Activated effector memory CD4-positive, alpha-beta T cell treated with anti-CD3 and anti-CD28 coated beads, Interleukin-2, amount 50 U/mL, for 16 hours (primary cell): Measurements from ENCODE around the gene TMEM225B.
A peak's percentile ranks its signal among the peaks of the same experiment; 100 is the strongest.
"Not testable (repeated sequence)": the region's sequence is repeated elsewhere in the genome, so short reads cannot be mapped to it uniquely, and the experiment has no call there.

Experiments used
- DNase-seq: peaks from one replicate; pipeline ENCODE4 v3.0.0-alpha.2; 2020

TMEM225B gene

DNA sequence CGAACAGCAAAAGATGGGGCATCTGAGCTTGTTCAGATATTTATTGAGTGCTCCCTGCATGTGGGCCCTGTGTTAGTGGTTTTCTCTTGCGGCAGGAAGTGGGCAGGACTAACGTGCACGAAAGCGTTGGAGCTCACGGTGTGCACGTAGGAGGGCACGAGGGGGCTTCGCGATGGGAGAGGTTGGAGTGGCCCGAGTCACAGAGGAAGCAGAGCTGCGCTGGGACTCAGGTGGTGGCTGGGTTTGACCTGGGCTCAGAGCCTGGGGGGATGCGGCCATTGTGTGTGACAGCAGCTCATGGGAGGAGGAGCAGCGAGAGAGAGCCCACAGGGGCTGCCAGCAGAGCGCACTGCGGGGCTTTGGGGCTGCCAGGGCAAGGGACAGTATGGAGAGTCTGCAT lies 26.4 kb downstream of the TMEM225B start:
- DNase-seq, result peak; percentile 84

DNA sequence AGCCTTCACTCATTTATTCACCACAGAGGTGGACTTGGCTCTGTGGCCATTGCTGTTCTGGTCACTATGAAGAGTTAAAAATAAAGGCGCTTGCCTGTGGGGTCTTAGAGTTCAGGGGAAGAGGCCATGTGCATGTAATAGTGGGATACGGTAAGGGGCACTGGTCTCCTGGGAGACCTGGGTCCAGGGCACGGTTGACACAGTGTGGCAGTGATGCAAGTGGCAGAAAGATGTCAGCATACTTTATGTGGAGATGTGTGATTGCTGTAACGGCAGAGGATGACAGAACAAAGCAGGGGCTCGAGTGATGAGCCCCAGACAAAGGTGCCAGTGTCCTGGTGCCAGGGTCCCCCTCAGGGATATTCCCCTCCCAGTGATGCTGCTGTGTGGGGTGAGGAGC lies 27.3 kb downstream of the TMEM225B start:
- DNase-seq, result no peak

DNA sequence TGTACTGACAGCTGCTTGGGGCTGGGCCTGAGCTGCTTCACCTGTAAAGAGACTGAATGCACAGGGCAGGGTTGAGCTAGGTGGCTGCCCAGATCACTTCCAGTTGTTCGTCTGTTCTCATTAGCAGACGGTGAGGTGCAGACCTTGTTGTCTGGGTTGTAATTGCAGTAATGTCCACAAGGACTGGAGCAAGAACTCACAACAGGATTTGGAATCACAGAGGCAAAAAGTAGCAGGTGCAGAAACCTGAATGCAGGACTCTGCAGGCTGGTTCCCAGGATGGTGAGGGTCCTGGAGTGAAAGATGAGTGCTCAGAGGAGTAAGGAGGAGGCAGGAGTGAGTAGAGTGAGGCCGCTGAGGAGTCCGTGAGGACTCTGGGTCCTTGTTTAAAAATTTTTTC lies 27.9 kb downstream of the TMEM225B start:
- DNase-seq, result no peak

DNA sequence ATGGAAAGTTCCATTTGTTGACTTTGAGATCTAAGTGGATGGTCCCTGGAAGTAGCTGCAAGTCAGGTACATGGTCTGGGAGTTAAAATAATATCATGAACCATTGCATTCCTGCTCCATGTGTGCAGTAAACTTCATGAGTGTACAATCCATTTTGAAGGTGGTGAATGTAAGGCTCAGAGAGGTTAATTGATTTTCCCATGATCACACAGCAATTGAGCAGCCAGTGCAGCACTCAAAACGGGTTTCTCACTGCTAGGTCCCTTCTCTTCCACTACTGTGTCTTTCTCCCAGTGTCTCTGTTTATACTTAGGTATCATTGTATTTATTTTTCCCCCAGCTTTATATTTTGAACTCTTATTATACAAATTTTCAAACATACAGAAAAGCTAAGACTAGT lies 28.6 kb downstream of the TMEM225B start:
- DNase-seq, result no peak

DNA sequence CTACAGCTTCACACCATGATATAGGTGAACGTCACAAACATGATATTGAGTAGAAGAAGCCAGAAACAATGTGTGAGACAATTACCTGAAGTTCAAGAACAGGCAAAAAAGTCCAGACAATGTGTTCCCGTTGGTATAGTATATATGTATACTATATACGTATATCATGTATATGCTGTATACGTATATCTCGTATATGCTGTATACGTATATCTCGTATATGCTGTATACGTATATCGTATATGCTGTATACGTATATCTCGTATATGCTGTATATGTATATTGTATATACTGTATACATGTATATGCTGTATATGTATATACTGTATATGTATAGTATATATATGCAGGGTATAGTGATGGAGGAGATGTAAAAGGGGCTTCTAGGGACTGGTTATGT lies 29.4 kb downstream of the TMEM225B start:
- no peak for DNase-seq

DNA sequence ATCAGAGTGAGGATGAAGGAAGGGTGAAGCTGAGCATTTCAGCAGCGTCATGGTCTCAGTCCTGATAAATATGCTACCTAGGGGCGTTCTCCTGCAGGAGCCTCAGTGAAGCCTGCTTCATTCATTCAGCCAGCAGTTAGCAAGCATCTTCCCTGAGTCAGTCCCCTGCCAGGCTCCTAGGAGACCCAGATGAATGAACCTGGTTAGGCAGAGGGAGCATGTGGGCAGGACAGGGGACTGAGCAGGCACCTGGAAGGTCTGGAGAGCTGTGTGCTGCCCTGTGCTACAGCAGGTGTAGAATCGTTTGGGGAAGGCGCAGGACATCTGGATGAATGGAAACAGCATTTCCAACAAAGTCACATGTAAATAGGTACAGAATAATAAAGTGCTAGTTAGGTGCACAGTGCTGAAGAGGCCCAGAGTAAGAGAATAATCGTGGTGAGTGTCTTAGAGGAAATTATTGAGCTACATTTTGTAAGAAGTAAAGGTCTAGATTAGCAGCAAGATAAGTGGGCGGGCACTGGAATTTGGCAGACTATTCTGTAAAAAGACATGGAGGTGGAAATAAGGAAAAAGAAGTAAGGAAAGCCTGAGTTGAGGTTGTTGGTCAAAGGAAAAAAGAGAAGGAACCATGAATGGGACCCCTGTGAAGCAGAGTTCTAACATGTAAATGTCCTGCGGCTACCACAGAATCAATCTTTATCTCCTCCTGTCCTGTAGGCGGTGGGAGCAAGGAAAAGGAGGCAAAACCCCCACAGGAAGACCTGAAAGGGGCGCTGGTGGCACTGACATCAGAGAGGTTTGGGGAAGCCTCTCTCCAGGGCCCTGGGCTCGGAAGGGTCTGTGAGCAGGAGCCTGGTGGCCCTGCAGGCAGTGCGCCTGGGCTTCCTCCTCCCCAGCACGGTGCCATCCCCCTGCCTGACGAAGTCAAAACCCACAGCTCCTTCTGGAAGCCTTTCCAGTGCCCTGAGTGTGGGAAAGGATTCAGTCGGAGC lies 30.7 kb downstream of the TMEM225B start:
- DNase-seq, result no peak

- no peak for DNase-seq
Measured at GRCh38 chr7:99629643-99630042, 31.6 kb downstream of the TMEM225B start.

- no peak for DNase-seq
Measured at GRCh38 chr7:99631295-99632109, 33.4 kb downstream of the TMEM225B start.

DNA sequence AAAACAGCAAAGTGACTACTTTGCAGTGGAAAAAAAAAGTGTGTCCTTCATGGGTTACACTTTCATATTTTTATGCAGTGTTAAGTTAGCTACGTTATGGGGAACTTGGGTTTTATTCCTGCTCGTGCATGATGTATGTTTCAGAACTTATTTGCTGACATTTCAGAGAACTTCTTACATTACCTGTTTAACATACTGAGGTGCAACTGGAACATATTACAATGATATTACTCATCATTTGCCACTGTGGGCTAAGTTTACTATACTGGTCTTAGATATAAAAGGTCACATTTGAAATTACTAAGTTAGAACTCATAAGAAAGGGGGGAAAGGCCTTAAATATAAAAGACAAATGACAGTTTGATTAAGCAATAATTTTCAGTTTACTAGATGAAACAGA lies 39.3 kb downstream of the TMEM225B start:
- DNase-seq, result not testable (repeated sequence)

DNA sequence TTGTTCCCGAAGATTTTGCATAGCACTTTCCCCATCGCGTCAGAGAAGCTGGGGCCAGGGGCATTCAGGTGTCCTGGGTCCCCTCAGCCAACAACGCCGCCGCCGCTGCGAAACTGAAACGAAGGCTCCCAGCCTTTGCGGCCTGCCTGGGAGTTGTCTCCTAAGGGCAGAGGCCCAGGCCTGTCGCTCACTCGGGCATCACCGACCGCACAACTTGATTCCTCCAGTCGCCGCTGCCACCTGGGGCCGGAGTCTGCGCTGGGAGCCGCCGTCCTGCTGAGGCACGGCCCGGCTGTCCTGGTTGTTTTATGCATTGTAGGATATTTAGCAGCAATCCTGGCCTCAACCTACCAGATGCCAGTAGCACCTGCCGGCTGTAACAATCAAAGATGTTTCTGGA lies 40.7 kb downstream of the TMEM225B start:
- DNase-seq, result no peak

DNA sequence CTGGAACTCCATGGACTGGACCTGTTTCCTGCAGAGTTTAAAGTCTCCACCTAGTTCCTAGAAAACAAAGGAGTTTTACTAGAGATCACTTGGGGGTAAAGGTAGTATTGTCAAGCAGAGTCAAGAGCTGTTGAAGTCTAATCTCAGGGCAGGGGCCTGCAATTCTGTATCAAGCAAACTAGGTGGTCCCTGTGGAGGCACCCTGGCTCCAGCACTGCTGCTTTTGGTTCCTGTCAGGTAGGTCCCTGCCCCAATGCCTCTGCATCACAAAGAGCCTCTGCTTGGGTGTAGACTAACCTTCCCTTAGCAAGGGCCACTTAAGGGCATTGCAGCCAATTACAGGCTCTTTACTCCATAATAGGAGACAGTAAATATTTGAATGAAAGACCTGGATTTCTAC lies 41.2 kb downstream of the TMEM225B start:
- DNase-seq, result no peak

GRCh38 chr7:99642027-99642426 lies 44.0 kb downstream of the TMEM225B start:
- DNase-seq, result no peak

GRCh38 chr7:99643464-99643863 lies 45.4 kb downstream of the TMEM225B start:
- no peak for DNase-seq

DNA sequence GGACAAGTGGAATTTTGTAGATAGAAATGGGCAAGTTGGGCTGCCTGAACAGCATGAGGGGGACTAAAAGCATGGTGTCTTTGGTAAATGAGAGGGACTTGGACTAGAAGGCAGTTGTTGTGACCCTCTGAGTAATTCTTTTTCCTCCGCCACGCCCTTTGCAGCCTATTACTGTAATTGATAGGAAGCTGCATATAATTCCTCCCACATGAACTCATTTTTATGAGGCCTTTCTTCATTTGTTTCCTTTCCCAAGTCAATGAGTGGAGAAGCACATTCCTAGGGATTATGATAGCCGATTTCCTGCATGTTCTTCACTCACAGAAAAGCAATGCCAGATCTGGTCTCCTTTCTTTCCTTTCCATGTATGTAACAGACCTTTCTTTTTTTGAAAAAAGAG lies 46.4 kb downstream of the TMEM225B start:
- DNase-seq, result no peak

DNA sequence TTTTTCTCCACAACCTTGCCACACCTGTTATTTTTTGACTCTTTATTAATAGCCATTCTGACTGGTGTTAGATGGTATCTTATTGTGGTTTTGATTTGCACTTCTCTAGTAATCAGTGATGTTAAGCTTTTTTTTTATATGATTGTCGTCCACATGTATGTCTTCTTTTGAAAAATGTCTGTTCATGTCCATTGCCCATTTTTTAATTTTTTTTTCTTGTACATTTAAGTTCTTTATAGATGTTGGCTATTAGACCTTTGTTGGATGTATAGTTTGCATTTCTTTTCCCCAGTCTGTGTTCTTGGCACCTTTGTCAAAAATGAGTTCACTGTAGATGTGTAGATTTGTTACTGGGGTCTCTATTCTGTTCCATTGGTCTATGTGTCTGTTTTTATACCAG lies 47.5 kb downstream of the TMEM225B start:
- no peak for DNase-seq

- no peak for DNase-seq
Measured at GRCh38 chr7:99648843-99649242, 50.8 kb downstream of the TMEM225B start.

DNA sequence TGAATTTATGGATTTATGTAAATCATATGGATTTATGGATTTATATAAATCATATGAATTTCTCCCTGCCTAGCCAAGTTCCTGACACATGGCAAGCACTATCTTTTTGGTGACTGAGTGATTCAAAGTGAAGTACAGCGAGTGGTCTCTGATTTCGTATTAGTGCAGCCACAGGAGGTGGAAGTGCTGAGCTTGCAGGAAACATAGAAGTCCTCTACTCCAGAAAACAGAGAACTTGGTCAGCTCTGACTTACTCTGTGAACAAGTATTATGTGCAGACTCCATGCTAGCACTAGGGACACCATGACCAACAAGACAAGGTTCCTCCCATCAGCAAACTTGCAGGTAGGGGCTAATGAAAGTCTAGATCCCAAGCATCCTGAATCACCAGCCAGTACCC lies 53.2 kb downstream of the TMEM225B start:
- DNase-seq, result no peak

GRCh38 chr7:99652671-99653070 lies 54.6 kb downstream of the TMEM225B start:
- no peak for DNase-seq

DNA sequence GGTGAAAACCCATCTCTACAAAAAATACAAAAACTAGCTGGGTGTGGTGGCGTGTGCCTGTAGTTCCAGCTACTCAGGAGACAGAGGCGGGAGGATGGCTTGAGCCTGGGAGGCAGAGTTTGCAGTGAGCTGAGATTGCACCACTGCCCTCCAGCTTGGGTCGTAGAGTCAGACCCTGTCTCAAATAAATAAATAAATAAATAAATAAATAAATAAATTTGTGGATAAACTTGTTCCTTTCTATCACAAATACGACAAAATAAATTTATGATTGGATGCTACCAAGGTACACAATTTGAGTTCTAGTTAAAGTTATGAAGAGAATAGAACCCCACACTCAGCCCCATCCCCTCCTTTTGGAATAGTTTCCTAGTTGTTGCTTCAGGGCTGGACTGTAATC lies 55.2 kb downstream of the TMEM225B start:
- DNase-seq, result not testable (repeated sequence)

- no peak for DNase-seq
Measured at GRCh38 chr7:99653754-99654153, 55.7 kb downstream of the TMEM225B start.

DNA sequence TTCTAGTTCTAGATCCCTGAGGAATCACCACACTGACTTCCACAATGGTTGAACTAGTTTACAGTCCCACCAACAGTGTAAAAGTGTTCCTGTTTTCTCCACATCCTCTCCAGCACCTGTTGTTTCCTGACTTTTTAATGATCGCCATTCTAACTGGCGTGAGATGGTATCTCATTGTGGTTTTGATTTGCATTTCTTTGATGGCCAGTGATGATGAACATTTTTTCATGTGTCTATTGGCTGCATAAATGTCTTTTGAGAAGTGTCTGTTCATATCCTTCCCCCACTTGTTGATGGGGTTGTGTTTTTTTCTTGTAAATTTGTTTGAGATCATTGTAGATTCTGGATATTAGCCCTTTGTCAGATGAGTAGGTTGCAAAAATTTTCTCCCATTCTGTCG lies 56.6 kb downstream of the TMEM225B start:
- not testable (repeated sequence) for DNase-seq

GRCh38 chr7:99657879-99658278 lies 59.8 kb downstream of the TMEM225B start:
- DNase-seq, result not testable (repeated sequence)
